Astrocyte (in vitro differentiated cells and primary cell): ENCODE measurements around the gene SAP30L.

Source experiments
- CTCF ChIP-seq: IDR thresholded peaks from 2 replicates; pipeline ENCODE4 v1.5.1; 2011; ENCODE audit warnings: low read depth, mild to moderate bottlenecking, inconsistent platforms, low read length, moderate library complexity; ENCODE audit not compliant: insufficient read depth
- EZH2 ChIP-seq: IDR thresholded peaks from 2 replicates; pipeline ENCODE4 v1.6.1; 2012; ENCODE audit warnings: mild to moderate bottlenecking, low read length, inconsistent platforms; ENCODE audit not compliant: insufficient read depth

- TF ChIP-seq EZH2 (no peak), CTCF (no peak)
Observed at GRCh38 chr5:154410008-154410407, 35.8 kb upstream of the SAP30L start.
